HCT116 (cell line): ENCODE measurements around the gene ENPP3. TPM values are rescaled to one million over a fixed set of nuclear protein-coding genes. Genes with fewer than 3 reads are reported as not detected.

Experiments used
- ATAC-seq: fragments of 200-7000 bp; cut with Tn5 transposase; 2 replicates; pipeline ENCODE4 v1.9.1; 2020; ENCODE audit warnings: mild to moderate bottlenecking, moderate library complexity
- BruUV-seq: library from RNA; stranded (reverse); fragments of 400-500 nt; replicated peaks from 2 replicates; lab custom pipeline; 2021; lab: Mats Ljungman, UMichigan
- CTCF ChIA-PET: fragments of 300-600 bp; sonication (Branson Sonifier 250); formaldehyde crosslinking; loops from one replicate; lab custom pipeline; 2021; ENCODE audit warnings: antibody characterized with exemption; lab: Charles Lee
- POLR2A ChIA-PET: fragments of 300-600, 350-600 bp; sonication (Branson Sonifier 250); formaldehyde crosslinking; loops from one replicate; lab custom pipeline; 2021; ENCODE audit warnings: antibody characterized with exemption; lab: Charles Lee
- RAD21 ChIA-PET, 2 experiments: fragments of 300-600 bp; sonication (Branson Sonifier 250); formaldehyde crosslinking; loops; one replicate each; lab custom pipeline; 2023; ENCODE audit warnings: low total read pairs in 2 of 2; ENCODE audit not compliant: uncharacterized antibody in 2 of 2, unreplicated experiment in 2 of 2, low non-redundant PET in 1 of 2; lab: Charles Lee
- DNase-seq: peaks from one replicate; pipeline ENCODE4 v3.0.0-alpha.2; 2010; ENCODE audit warnings: low read depth, low spot score
- H2AFZ ChIP-seq: fragments of 200-600 bp; shearing (Covaris generic), sonication (generic); 2 replicates; pipeline ENCODE4 v1.6.1; 2017; ENCODE audit warnings: low read depth, mixed run types, mixed read lengths, antibody characterized with exemption, low read length; ENCODE audit not compliant: poor library complexity, severe bottlenecking
- H3K27ac ChIP-seq: 2 replicates; pipeline ENCODE4 v1.5.1; 2012; ENCODE audit warnings: low read depth, low read length
- H3K27me3 ChIP-seq: fragments of 200-600 bp; sonication (generic); 2 replicates; pipeline ENCODE4 v1.6.1; 2016; ENCODE audit warnings: mixed run types, low read length, mixed read lengths; ENCODE audit not compliant: insufficient read depth
- H3K36me3 ChIP-seq, 2 experiments: fragments of 200-500 bp in 1 of 2; fragments of 200-600 bp in 1 of 2; sonication (Bioruptor generic) in 1 of 2; sonication (generic) in 1 of 2; 2 replicates each; pipeline versions ENCODE4 v1.5.1 to v1.6.1; 2014 to 2016; ENCODE audit warnings: low read length in 2 of 2, inconsistent platforms in 1 of 2, mixed read lengths in 1 of 2, mixed run types in 1 of 2; ENCODE audit not compliant: insufficient read depth in 2 of 2, control insufficient read depth in 1 of 2
- H3K4me1 ChIP-seq, 2 experiments: fragments of 200-600 bp in 1 of 2; sonication (generic) in 1 of 2; 2 replicates each; pipeline versions ENCODE4 v1.5.1 to v1.6.1; 2012 to 2017; ENCODE audit warnings: low read length in 2 of 2, inconsistent platforms in 1 of 2, mild to moderate bottlenecking in 1 of 2, mixed read lengths in 1 of 2, mixed run types in 1 of 2, moderate library complexity in 1 of 2; ENCODE audit not compliant: insufficient read depth in 2 of 2, control insufficient read depth in 1 of 2
- H3K4me2 ChIP-seq: fragments of 200-600 bp; sonication (generic); 2 replicates; pipeline ENCODE4 v1.6.1; 2017; ENCODE audit warnings: mixed run types, low read length, mixed read lengths
- H3K4me3 ChIP-seq, 2 experiments: fragments of 200-600 bp in 1 of 2; sonication (generic) in 1 of 2; replicated peaks in 1 of 2; 2 replicates each; pipeline ENCODE4 v1.5.1; 2011 to 2016; ENCODE audit warnings: low read length in 2 of 2, control low read depth in 1 of 2, low read depth in 1 of 2, mild to moderate bottlenecking in 1 of 2, mixed read lengths in 1 of 2, mixed run types in 1 of 2
- H3K79me2 ChIP-seq: fragments of 200-600 bp; sonication (generic); 2 replicates; pipeline ENCODE4 v1.6.1; 2017; ENCODE audit warnings: mild to moderate bottlenecking, mixed run types, low read length, moderate library complexity, mixed read lengths; ENCODE audit not compliant: insufficient read depth
- H3K9ac ChIP-seq: fragments of 200-600 bp; sonication (generic); 2 replicates; pipeline ENCODE4 v1.6.1; 2016; ENCODE audit warnings: low read length, mixed read lengths
- H3K9me2 ChIP-seq: fragments of 200-600 bp; sonication (generic), shearing (Covaris generic); 2 replicates; pipeline ENCODE4 v1.6.1; 2017; ENCODE audit warnings: mixed run types, mild to moderate bottlenecking, moderate library complexity; ENCODE audit not compliant: insufficient read depth
- H3K9me3 ChIP-seq, 2 experiments: fragments of 200-500 bp in 1 of 2; fragments of 200-600 bp in 1 of 2; sonication (Bioruptor generic) in 1 of 2; sonication (generic) in 1 of 2; 2 replicates each; pipeline ENCODE4 v1.6.1; 2014 to 2017; ENCODE audit warnings: low read length in 2 of 2, mixed read lengths in 2 of 2, inconsistent platforms in 1 of 2, low read depth in 1 of 2, mild to moderate bottlenecking in 1 of 2, mixed run types in 1 of 2, moderate library complexity in 1 of 2; ENCODE audit not compliant: control insufficient read depth in 1 of 2, insufficient read depth in 1 of 2
- H4K20me1 ChIP-seq: fragments of 200-600 bp; sonication (generic), shearing (Covaris generic); 2 replicates; pipeline ENCODE4 v1.6.1; 2017; ENCODE audit warnings: mixed run types, mild to moderate bottlenecking, moderate library complexity; ENCODE audit not compliant: insufficient read depth
- CBX3 ChIP-seq: IDR thresholded peaks from 2 replicates; pipeline ENCODE4 v1.6.1; 2012; ENCODE audit warnings: low read depth
- FOSL1 ChIP-seq: IDR thresholded peaks from 2 replicates; pipeline ENCODE4 v1.6.1; 2012; ENCODE audit warnings: low read depth
- JUND ChIP-seq: IDR thresholded peaks from 2 replicates; pipeline ENCODE4 v1.6.1; 2012
- POLR2A ChIP-seq: IDR thresholded peaks from 2 replicates; pipeline ENCODE4 v1.7.0; 2011; ENCODE audit warnings: borderline replicate concordance; ENCODE audit not compliant: insufficient read depth, insufficient read length; ENCODE audit errors: extremely low read depth
- REST ChIP-seq: IDR thresholded peaks from 2 replicates; pipeline ENCODE4 v1.6.1; 2012; ENCODE audit warnings: low read depth
- SRF ChIP-seq: IDR thresholded peaks from 2 replicates; pipeline ENCODE4 v1.6.1; 2012; ENCODE audit warnings: low read depth
- YY1 ChIP-seq: IDR thresholded peaks from 2 replicates; pipeline ENCODE4 v1.6.1; 2011; ENCODE audit warnings: low read length, low read depth, moderate library complexity, mild to moderate bottlenecking; ENCODE audit not compliant: insufficient replicate concordance; ENCODE audit errors: extremely low read depth
- intact Hi-C: fragments of 100-400 bp; cut with micrococcal nuclease; formaldehyde crosslinking; loops from 2 replicates; pipeline ENCODE4 v1.10.0; 2022
- total RNA-seq: library from RNA; stranded (reverse); gene quantifications from one replicate; pipeline ENCODE4 v1.2.1, GENCODE V29; 2021; ENCODE audit not compliant: unreplicated experiment
- TF ChIP-seq, protein P1 (sequence below), 3 experiments: fragments of 200-600 bp in 1 of 3; sonication (generic) in 1 of 3; IDR thresholded peaks in 2 of 3; conservative IDR thresholded peaks in 1 of 3; 2 replicates each; pipeline ENCODE4 v1.5.1; 2012 to 2017; ENCODE audit warnings: low read depth in 2 of 3, low read length in 2 of 3, antibody characterized with exemption in 1 of 3, borderline replicate concordance in 1 of 3, control low read depth in 1 of 3, mild to moderate bottlenecking in 1 of 3, mixed read lengths in 1 of 3, mixed run types in 1 of 3, moderate library complexity in 1 of 3; ENCODE audit not compliant: insufficient read depth in 1 of 3

ENPP3 gene
- total RNA-seq, 1 experiment from 2014 or later: 0.15 TPM

DNA sequence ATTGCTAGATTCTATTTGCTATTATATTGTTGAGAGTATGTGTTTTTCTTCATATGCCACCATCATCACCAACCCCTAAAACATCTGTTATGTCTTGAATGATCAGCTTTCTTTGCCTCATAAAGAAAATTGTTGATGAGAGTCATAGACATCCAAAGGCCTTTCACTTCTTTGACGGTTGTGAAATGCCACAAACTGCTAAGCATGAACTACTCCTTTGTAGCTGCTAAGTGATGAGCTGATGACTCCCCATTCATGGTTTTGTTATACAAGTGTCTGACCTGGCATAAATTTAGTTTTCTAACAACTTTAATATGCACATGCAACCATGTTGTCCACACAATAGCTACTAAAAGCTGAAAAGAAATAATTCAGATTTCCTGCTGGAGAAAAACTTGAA is 8.4 kb upstream of the ENPP3 start (continued):
- TF ChIP-seq SRF (no peak), JUND (no peak), POLR2A (no peak), YY1 (no peak), CBX3 (no peak), FOSL1 (no peak)
- TF ChIP-seq, protein P1, sequence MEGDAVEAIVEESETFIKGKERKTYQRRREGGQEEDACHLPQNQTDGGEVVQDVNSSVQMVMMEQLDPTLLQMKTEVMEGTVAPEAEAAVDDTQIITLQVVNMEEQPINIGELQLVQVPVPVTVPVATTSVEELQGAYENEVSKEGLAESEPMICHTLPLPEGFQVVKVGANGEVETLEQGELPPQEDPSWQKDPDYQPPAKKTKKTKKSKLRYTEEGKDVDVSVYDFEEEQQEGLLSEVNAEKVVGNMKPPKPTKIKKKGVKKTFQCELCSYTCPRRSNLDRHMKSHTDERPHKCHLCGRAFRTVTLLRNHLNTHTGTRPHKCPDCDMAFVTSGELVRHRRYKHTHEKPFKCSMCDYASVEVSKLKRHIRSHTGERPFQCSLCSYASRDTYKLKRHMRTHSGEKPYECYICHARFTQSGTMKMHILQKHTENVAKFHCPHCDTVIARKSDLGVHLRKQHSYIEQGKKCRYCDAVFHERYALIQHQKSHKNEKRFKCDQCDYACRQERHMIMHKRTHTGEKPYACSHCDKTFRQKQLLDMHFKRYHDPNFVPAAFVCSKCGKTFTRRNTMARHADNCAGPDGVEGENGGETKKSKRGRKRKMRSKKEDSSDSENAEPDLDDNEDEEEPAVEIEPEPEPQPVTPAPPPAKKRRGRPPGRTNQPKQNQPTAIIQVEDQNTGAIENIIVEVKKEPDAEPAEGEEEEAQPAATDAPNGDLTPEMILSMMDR (IDR thresholded peaks at IDR 0.05 in 2 of 3, conservative IDR thresholded peaks at IDR 0.05 in 1 of 3; ENCODE audit: borderline replicate concordance in 1 of 3, insufficient read depth in 1 of 3, low read depth in 2 of 3, low read length in 2 of 3): no peak
- TF ChIP-seq, all 23 proteins: peak for 0

GRCh38 chr6:131629651-131630050 is 7.5 kb upstream of the ENPP3 start:
- Histone ChIP-seq H3K9me2 (no peaks in the 10 kb centered on the region), H2AFZ (no peak overlapping the region), H3K79me2 (peaks cover 17% of the 10 kb centered on the region), H3K27ac (no peak overlapping the region), H3K27me3 (no peaks in the 10 kb centered on the region), H3K9ac (no peak overlapping the region), H3K4me1 (peaks cover 5 to 15% of the 10 kb centered on the region in 2 experiments), H3K36me3 (peaks cover 0 to 6% of the 10 kb centered on the region in 2 experiments; a peak in 2 of 4 replicates), H3K4me3 (no peak overlapping the region), H4K20me1 (no peaks in the 10 kb centered on the region), H3K9me3 (no peaks in the 10 kb centered on the region), H3K4me2 (no peak overlapping the region)
- no TSS peak for BruUV-seq
- POLR2A ChIA-PET: no interaction called here
- RAD21 ChIA-PET: no interaction called here
- DNase-seq: no peak
- CTCF ChIA-PET: interaction anchor here (2.5 kb wide), 1 partner anchor 10 kb away, joined by 16 read pairs; no protein-coding TSS in a partner anchor
- intact Hi-C loops: no loop called here
- no peak for TF ChIP-seq CBX3
- TF ChIP-seq REST: no peak
- TF ChIP-seq, all 23 proteins: peak for 0
- ATAC-seq: no peak
